ENCODE data around the gene PARD6G. TPM values are rescaled to one million over a fixed set of nuclear protein-coding genes. Genes with fewer than 3 reads are reported as not detected.

Gene PARD6G
- total RNA-seq, 1 donor from 2014 or later: 6.5 TPM

DNA sequence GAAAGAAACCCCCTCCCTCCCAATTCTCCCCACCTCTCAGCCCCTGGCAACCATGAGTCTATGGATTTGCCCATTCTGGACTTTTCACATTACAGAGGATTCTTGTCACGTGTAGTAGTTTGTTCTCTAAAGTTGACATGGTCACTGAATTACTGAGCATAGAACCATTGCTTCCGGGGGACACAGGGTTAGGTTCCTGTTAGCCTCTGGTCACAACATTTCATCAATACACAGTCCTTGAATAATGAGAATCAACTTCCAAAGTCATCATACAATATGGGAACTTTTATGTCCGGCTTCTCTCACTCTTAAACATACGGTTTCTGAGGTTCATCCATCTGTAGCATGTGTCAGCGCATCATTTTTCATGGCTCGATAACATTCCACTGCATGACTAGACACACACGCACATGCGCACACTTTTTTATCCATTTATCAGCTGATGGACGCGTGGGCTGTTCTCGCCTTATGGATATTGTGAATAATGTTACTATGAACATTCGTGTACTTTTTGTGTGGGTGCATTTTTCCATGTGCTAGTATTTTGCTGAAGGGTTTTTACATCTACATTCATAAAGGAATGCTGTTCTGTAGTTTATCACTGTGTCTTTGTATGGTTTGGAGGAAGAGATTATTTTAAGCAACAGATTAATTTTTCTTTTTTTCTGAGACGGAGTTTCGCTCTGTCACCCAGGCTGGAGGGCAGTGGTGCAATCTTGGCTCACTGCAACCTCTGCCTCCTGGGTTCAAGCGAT, 48.1 kb downstream of the PARD6G start:
- no peak overlapping the region for H3K4me3 ChIP-seq
- intact Hi-C loops (cut with DNase I): no loop called here
- TF ChIP-seq, protein P1, sequence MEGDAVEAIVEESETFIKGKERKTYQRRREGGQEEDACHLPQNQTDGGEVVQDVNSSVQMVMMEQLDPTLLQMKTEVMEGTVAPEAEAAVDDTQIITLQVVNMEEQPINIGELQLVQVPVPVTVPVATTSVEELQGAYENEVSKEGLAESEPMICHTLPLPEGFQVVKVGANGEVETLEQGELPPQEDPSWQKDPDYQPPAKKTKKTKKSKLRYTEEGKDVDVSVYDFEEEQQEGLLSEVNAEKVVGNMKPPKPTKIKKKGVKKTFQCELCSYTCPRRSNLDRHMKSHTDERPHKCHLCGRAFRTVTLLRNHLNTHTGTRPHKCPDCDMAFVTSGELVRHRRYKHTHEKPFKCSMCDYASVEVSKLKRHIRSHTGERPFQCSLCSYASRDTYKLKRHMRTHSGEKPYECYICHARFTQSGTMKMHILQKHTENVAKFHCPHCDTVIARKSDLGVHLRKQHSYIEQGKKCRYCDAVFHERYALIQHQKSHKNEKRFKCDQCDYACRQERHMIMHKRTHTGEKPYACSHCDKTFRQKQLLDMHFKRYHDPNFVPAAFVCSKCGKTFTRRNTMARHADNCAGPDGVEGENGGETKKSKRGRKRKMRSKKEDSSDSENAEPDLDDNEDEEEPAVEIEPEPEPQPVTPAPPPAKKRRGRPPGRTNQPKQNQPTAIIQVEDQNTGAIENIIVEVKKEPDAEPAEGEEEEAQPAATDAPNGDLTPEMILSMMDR (IDR thresholded peaks at IDR 0.05): no peak
- no peak overlapping the region for H3K27ac ChIP-seq
- H3K36me3 ChIP-seq: no peaks in the 10 kb centered on the region
- H3K4me1 ChIP-seq: no peaks in the 10 kb centered on the region
- DNase-seq: no peak
- no peaks in the 10 kb centered on the region for H3K9me3 ChIP-seq
- H3K27me3 ChIP-seq: no peaks in the 10 kb centered on the region
- no peak for ATAC-seq

DNA sequence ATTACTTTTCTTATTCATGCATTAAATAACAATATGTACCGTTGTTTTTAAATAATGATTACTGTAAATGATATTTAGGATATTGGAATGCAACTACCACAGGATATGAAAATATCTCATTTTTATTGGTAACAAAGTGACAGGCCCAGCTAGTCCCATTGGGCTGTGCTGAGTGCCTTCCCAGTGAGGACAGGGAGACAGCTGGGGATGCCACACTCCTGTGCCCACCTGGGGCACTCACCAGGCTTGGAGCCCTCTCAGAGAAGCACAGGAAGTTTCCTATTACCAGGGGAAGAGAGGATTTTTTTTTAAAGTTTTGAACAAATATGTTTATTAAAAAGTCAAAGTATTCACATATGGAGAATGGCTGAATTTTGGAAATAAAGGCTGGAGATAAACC, 48.9 kb downstream of the PARD6G start:
- H3K4me3 ChIP-seq: no peak overlapping the region
- intact Hi-C loops (cut with DNase I): no loop called here
- DNase-seq: no peak
- H3K36me3 ChIP-seq: no peaks in the 10 kb centered on the region
- H3K27me3 ChIP-seq: no peaks in the 10 kb centered on the region
- TF ChIP-seq, protein P1 (IDR thresholded peaks at IDR 0.05): no peak
- H3K9me3 ChIP-seq: no peaks in the 10 kb centered on the region
- peak overlapping the region; percentile 24 for H3K27ac ChIP-seq
- no peak for ATAC-seq
- H3K4me1 ChIP-seq: no peaks in the 10 kb centered on the region

DNA sequence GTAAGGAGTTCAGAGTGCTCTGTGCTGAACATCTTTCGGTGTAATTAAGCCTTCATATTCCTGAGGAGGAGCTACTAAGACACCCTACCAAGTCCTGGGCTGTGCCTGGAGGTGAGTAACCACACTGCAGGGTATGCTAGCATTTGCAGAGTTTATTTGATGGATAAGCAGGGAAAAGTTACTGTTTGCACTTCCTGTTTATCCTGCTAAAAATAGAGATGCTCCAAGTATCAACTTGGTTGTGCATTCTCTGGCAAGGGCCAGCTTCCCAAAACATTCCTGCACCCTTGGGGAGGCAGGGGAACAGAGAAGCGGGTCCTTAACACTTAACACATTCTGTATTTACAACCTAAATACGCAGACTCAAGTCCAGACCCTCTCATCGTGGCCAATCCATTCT, 49.8 kb downstream of the PARD6G start:
- Histone ChIP-seq H3K4me3 (no peak overlapping the region), H3K27ac (peak overlapping the region; percentile 30)

DNA sequence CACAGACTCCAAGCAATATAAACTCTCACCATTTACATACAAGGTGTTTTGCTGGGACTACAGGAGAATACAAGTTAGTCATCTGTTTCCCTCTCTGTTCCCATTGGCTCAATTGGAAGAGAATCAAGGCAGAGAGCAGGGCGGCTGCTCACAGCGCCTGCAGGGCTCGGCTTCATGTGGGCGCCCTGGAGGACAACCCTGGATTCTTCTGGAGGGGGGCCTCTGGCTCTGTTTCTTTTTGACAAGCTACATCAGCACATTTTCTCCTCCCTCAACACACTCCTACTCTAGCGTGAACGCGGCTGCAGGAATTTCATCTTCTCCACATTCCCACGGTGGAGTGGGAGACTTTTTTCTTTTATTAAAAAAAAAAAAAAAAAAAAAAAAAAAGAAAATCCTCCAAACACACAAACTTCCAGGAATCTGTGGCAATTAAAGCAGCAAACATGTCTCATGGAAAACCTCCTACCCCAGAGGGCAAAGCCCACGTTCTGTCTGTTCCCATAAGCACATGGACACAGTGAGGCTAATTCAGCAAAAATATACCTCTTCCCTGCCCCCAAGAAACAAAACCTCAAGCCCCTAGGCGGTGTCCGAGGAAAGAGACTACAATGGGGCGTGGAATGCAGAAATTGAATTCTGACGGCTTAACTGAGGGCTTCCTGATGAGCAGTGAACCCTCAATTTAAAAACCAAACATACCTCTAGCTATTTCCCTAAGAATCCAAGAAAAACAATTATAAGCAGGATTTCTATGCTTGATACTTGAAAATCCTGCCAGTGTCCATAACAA, 50.6 kb downstream of the PARD6G start:
- no peak for DNase-seq
- no peaks in the 10 kb centered on the region for H3K27me3 ChIP-seq
- peak; percentile 27 for ATAC-seq
- TF ChIP-seq, protein P1 (IDR thresholded peaks at IDR 0.05): no peak
- H3K4me1 ChIP-seq: no peaks in the 10 kb centered on the region
- no peaks in the 10 kb centered on the region for H3K36me3 ChIP-seq
- intact Hi-C loops (cut with DNase I): no loop called here
- H3K4me3 ChIP-seq: no peak overlapping the region
- H3K9me3 ChIP-seq: no peaks in the 10 kb centered on the region
- no peak overlapping the region for H3K27ac ChIP-seq

More for the DNA sequence above, 49.8 kb downstream of the PARD6G start:
- intact Hi-C loops (cut with DNase I): no loop called here
- ATAC-seq: no peak
- H3K9me3 ChIP-seq: no peaks in the 10 kb centered on the region
- no peak for DNase-seq
- H3K36me3 ChIP-seq: no peaks in the 10 kb centered on the region
- TF ChIP-seq, protein P1 (IDR thresholded peaks at IDR 0.05): no peak
- no peaks in the 10 kb centered on the region for H3K4me1 ChIP-seq
- no peaks in the 10 kb centered on the region for H3K27me3 ChIP-seq

DNA sequence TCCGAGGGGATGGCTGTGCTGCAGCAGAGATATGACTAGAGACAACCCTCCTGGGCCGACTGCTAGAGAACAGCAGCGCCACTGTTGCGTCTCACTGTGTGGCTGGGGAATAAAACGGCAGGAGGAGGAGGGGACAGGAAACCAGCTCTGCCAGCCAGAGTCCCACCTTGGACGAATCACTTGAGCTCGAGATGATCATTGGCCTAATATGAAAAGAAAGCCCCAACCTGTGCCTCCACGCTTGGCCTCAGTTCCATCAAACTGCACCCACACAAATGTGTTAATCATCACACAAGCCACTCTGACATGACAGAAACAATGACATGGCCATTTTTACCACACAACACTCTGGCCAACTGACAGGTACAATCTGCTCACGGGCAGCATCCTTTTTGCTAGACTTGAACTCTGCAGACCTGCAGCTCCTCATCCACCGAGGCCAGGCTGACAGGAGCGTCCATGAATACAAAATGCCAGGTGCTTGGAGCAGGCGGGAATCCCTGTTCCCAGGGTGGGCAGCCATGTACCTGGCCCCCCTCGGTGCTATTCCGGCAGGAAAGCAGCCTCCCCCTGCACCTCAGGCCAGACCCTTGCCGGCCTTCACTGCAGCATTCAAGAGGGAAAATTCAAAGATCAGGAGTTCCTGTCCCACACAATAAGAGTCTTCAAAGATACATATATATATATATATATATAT, 52.3 kb downstream of the PARD6G start:
- no peaks in the 10 kb centered on the region for H3K27me3 ChIP-seq
- DNase-seq (no peak), ATAC-seq (no peak)
- H3K4me3 ChIP-seq: no peak overlapping the region
- H3K27ac ChIP-seq: no peak overlapping the region
- intact Hi-C loops (cut with DNase I): no loop called here
- no peaks in the 10 kb centered on the region for H3K4me1 ChIP-seq
- TF ChIP-seq, protein P1 (IDR thresholded peaks at IDR 0.05): no peak
- H3K36me3 ChIP-seq: no peaks in the 10 kb centered on the region
- H3K9me3 ChIP-seq: no peaks in the 10 kb centered on the region

Measured in upper lobe of right lung (tissue), 1 donor.